Thyroid gland (tissue), 4 donors: ENCODE data around the gene DCUN1D2.
"Not testable (repeated sequence)": the region's sequence is repeated elsewhere in the genome, so short reads cannot be mapped to it uniquely, and the experiment has no call there.

Experiments
- POLR2A ChIP-seq, 2 donors: fragments of 450-650 bp; IDR thresholded peaks; one replicate each; pipeline ENCODE4 v1.6.1; 2017; ENCODE audit warnings: antibody characterized with exemption in 2 of 2, mild to moderate bottlenecking in 2 of 2, moderate library complexity in 1 of 2
- TF ChIP-seq, protein P1 (sequence below), 6 experiments: fragments of 200-600 bp in 3 of 6; fragments of 450-650 bp in 3 of 6; sonication (generic) in 3 of 6; IDR thresholded peaks; one replicate each; pipeline ENCODE4 v1.5.1; 2016 to 2019; ENCODE audit warnings: antibody characterized with exemption in 6 of 6, mild to moderate bottlenecking in 2 of 6, inconsistent platforms in 1 of 6, moderate library complexity in 1 of 6

DNA sequence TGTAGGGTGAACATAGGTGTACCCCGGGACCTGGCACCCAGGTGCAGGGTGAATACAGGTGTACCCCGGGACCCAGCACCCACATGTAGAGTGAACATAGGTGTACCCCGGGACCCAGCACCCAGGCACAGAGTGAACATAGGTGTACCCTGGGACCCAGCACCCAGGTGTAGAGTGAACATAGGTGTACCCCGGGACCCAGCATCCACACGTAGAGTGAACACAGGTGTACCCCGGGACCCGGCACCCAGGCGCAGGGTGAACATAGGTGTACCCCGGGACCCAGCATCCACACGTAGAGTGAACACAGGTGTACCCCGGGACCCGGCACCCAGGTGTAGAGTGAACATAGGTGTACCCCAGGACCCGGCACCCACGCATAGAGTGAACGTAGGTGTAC is 54.6 kb downstream of the DCUN1D2 start:
- not testable (repeated sequence) for TF ChIP-seq POLR2A (IDR thresholded peaks at IDR 0.05)
- TF ChIP-seq, protein P1, sequence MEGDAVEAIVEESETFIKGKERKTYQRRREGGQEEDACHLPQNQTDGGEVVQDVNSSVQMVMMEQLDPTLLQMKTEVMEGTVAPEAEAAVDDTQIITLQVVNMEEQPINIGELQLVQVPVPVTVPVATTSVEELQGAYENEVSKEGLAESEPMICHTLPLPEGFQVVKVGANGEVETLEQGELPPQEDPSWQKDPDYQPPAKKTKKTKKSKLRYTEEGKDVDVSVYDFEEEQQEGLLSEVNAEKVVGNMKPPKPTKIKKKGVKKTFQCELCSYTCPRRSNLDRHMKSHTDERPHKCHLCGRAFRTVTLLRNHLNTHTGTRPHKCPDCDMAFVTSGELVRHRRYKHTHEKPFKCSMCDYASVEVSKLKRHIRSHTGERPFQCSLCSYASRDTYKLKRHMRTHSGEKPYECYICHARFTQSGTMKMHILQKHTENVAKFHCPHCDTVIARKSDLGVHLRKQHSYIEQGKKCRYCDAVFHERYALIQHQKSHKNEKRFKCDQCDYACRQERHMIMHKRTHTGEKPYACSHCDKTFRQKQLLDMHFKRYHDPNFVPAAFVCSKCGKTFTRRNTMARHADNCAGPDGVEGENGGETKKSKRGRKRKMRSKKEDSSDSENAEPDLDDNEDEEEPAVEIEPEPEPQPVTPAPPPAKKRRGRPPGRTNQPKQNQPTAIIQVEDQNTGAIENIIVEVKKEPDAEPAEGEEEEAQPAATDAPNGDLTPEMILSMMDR (IDR thresholded peaks at IDR 0.05) = not testable (repeated sequence)
